AG20443 (cell line): ENCODE data around the gene OTC.

Experiments
- DNase-seq: peaks from one replicate; pipeline ENCODE4 v3.0.0; 2012; ENCODE audit warnings: low spot score, mixed read lengths

OTC gene

GRCh38 chrX:38352362-38352761 is at the start of gene OTC:
Gene OTC, plus strand, starts transcription at chrX:38352604. Its CDS starts 93 bp downstream, at chrX:38352697.
- DNase-seq: no peak

GRCh38 chrX:38304010-38304409 is 48.4 kb upstream of the OTC start:
- DNase-seq: no peak

- no peak for DNase-seq
Observed at GRCh38 chrX:38305971-38306370, 46.4 kb upstream of the OTC start.

GRCh38 chrX:38311743-38312142 is 40.7 kb upstream of the OTC start:
- DNase-seq: no peak

- peak; percentile 42 for DNase-seq
Observed at GRCh38 chrX:38312436-38312835, 40.0 kb upstream of the OTC start.

GRCh38 chrX:38313190-38313589 is 39.2 kb upstream of the OTC start:
- peak; percentile 5 for DNase-seq

- no peak for DNase-seq
Observed at GRCh38 chrX:38315186-38315585, 37.2 kb upstream of the OTC start.

- DNase-seq: no peak
Observed at GRCh38 chrX:38318196-38318595, 34.2 kb upstream of the OTC start.

GRCh38 chrX:38318606-38319005 is 33.8 kb upstream of the OTC start:
- DNase-seq: no peak

GRCh38 chrX:38320819-38321218 is 31.6 kb upstream of the OTC start:
- no peak for DNase-seq

GRCh38 chrX:38326086-38326485 is 26.3 kb upstream of the OTC start:
- DNase-seq: no peak

- peak; percentile 93 for DNase-seq
Observed at GRCh38 chrX:38327007-38327774, 25.2 kb upstream of the OTC start, which contains the start of gene RPGR. Gene RPGR, minus strand, starts transcription at chrX:38327509. Its CDS starts 142 bp downstream, at chrX:38327367.

- no peak for DNase-seq
Observed at GRCh38 chrX:38327775-38328081, 24.7 kb upstream of the OTC start.

GRCh38 chrX:38332505-38332904 is 19.9 kb upstream of the OTC start:
- no peak for DNase-seq

GRCh38 chrX:38335382-38335781 is 17.0 kb upstream of the OTC start:
- DNase-seq: no peak

- DNase-seq: no peak
Observed at GRCh38 chrX:38336538-38337240, 15.7 kb upstream of the OTC start.

- no peak for DNase-seq
Observed at GRCh38 chrX:38341442-38341841, 11.0 kb upstream of the OTC start.

GRCh38 chrX:38342853-38343778 is 9.3 kb upstream of the OTC start:
- no peak for DNase-seq

- DNase-seq: no peak
Observed at GRCh38 chrX:38346150-38346549, 6.3 kb upstream of the OTC start.

GRCh38 chrX:38347136-38347535 is 5.3 kb upstream of the OTC start:
- peak; percentile 59 for DNase-seq

GRCh38 chrX:38351346-38351745 is 1.1 kb upstream of the OTC start:
- no peak for DNase-seq

- DNase-seq: no peak
Observed at GRCh38 chrX:38356401-38356800, 4.0 kb downstream of the OTC start.
